Measurements from ENCODE around the gene UNC5C. TPM values are rescaled to one million over a fixed set of nuclear protein-coding genes. Genes with fewer than 3 reads are reported as not detected.

The UNC5C gene
- total and polyA plus RNA-seq, 2 of the 8 experiments (the other 6 are each of a cell fraction or from before 2014, with no cell fraction given) = 0.30 to 1.3 TPM

DNA sequence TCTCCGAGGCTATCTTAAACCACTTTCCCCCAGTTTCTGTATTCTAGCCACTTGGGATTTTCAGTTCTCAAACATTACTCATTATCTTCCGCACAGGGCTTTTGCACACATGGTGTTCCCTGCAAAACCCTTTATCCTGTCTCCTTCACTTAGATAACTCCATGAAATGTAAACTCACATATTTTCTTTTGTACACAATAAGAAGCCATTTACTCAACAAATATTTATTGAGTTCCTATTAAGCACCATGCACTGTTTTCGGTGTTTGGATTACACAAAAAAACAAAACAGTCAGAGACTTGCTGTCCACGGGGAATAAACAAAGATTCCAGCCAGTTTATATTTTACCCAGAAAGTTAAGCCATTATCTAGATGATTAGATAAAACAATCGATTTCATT lies 42.5 kb upstream of the UNC5C start:
- Histone ChIP-seq H3K4ac (replicated peaks; ENCODE audit: insufficient read length, low read depth, low read length) (no peak overlapping the region), H2BK12ac (ENCODE audit: low read depth, low read length) (no peak overlapping the region), H3K4me2 (ENCODE audit: insufficient read depth in 1 of 2, low read depth in 2 of 2, low read length in 2 of 2) (no peak overlapping the region), H3K4me3 (ENCODE audit: extremely low read depth in 1 of 4, insufficient read depth in 2 of 4, low read depth in 3 of 4, low read length in 4 of 4) (no peak overlapping the region), H4K8ac (ENCODE audit: extremely low read depth, insufficient read depth, low read length) (no peak overlapping the region), H2BK120ac (replicated peaks; ENCODE audit: low read depth, low read length) (no peak overlapping the region), H2BK5ac (ENCODE audit: low read depth, low read length) (no peak overlapping the region), H2BK20ac (ENCODE audit: low read length) (no peak overlapping the region), H3K18ac (ENCODE audit: extremely low read depth, low read length) (no peak overlapping the region), H4K5ac (ENCODE audit: insufficient read length, low read depth, low read length) (no peak overlapping the region), H3K27ac (ENCODE audit: low read depth, low read length) (no peak overlapping the region), H4K91ac (replicated peaks; ENCODE audit: insufficient read length, low read length) (no peak overlapping the region), H3K79me1 (ENCODE audit: low read depth, low read length) (no peaks in the 10 kb centered on the region), H4K20me1 (replicated peaks in 1 of 2; ENCODE audit: control insufficient read depth in 1 of 2, insufficient read depth in 2 of 2, low read length in 2 of 2) (no peaks in the 10 kb centered on the region), H3K23me2 (ENCODE audit: low read depth, low read length) (no peaks in the 10 kb centered on the region), H3K9ac (replicated peaks in 1 of 4; ENCODE audit: extremely low read depth in 1 of 4, low read depth in 3 of 4, low read length in 3 of 4) (no peak overlapping the region), H3K4me1 (replicated peaks in 1 of 4; ENCODE audit: control insufficient read depth in 3 of 4, insufficient read depth in 4 of 4, low read length in 3 of 4) (no peaks in the 10 kb centered on the region), H3K9me3 (ENCODE audit: insufficient read depth in 2 of 2, low read depth in 1 of 2, low read length in 1 of 2) (no peaks in the 10 kb centered on the region), H3K27me3 (replicated peaks in 1 of 4; ENCODE audit: control insufficient read depth in 3 of 4, extremely low read depth in 1 of 4, insufficient read depth in 3 of 4, low read length in 3 of 4) (no peaks in the 10 kb centered on the region), H3K23ac (ENCODE audit: insufficient read length) (no peak overlapping the region), H2BK15ac (ENCODE audit: low read length) (no peak overlapping the region), H3K36me3 (ENCODE audit: control insufficient read depth in 2 of 4, insufficient read depth in 4 of 4, low read length in 3 of 4) (no peaks in the 10 kb centered on the region), H3K79me2 (ENCODE audit: control insufficient read depth in 1 of 2, insufficient read depth in 2 of 2, low read length in 2 of 2) (no peaks in the 10 kb centered on the region), H3K14ac (ENCODE audit: insufficient read length) (no peak overlapping the region), H2AK5ac (ENCODE audit: low read depth, low read length) (no peak overlapping the region), H3K56ac (replicated peaks; ENCODE audit: insufficient read length, low read depth, low read length) (no peak overlapping the region), H2AFZ (ENCODE audit: low read length) (no peak overlapping the region)
- 92% methylated on average over 5 of the region's 5 CpGs; no CpG with 5 or more reads in 1 of the 2 experiments for WGBS, 2 experiments (ENCODE audit: extremely low coverage in 1 of 2, insufficient coverage in 1 of 2, insufficient read length in 1 of 2, insufficient replicate concordance in 2 of 2, low coverage in 1 of 2, low lambda C conversion rate in 2 of 2, missing lambda C conversion rate in 1 of 2)
- ChIA-PET CTCF (ENCODE audit: partially characterized antibody) (no interaction called here), POLR2A (ENCODE audit: partially characterized antibody) (no interaction called here)
- no peak for FAIRE-seq
- no peak for DNase-seq (ENCODE audit: low read depth in 1 of 2, low spot score in 2 of 2)
- TF ChIP-seq KDM1A (IDR thresholded peaks at IDR 0.05; ENCODE audit: borderline replicate concordance, low read length) (no peak), ATF2 (IDR thresholded peaks at IDR 0.05; ENCODE audit: low read length) (no peak), BRCA1 (IDR thresholded peaks at IDR 0.05; ENCODE audit: low read depth, low read length) (no peak), JUN (IDR thresholded peaks at IDR 0.05; ENCODE audit: low read depth, low read length) (no peak), TAF1 (IDR thresholded peaks at IDR 0.05; ENCODE audit: low read depth, low read length) (no peak), ASH2L (IDR thresholded peaks at IDR 0.05; ENCODE audit: low read length) (no peak), RNF2 (IDR thresholded peaks at IDR 0.05; ENCODE audit: borderline replicate concordance, low read depth, low read length, missing control alignments, poor library complexity, severe bottlenecking) (no peak), GABPA (IDR thresholded peaks at IDR 0.05; ENCODE audit: borderline replicate concordance, insufficient read depth, low read length) (no peak), ZNF274 (IDR thresholded peaks at IDR 0.05; ENCODE audit: borderline replicate concordance, extremely low read depth, low read length) (no peak)
